Measurements from ENCODE around the gene FAF1.
"Not testable (repeated sequence)": the region's sequence is repeated elsewhere in the genome, so short reads cannot be mapped to it uniquely, and the experiment has no call there.

FAF1 gene

DNA sequence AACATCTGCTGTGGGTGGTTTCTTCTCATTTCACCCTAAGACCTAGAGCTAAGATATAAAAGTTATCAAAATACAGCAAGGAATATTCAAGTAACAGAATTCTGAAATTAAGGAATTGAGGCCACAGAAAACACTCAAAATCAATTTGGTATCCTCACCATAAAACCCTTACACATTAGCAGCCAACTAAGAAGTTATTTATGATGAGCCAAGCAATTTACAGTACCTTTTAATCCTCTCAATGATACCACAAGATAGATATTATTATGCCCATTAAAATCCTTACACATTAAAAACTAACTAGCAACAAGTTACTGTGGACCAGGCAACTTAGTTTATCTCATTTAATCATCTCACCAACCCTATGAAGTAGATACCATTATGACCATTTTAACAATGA lies 81.6 kb downstream of the FAF1 start:
- DNase-seq (ENCODE audit: low read depth), result no peak
- TF ChIP-seq, protein P1, sequence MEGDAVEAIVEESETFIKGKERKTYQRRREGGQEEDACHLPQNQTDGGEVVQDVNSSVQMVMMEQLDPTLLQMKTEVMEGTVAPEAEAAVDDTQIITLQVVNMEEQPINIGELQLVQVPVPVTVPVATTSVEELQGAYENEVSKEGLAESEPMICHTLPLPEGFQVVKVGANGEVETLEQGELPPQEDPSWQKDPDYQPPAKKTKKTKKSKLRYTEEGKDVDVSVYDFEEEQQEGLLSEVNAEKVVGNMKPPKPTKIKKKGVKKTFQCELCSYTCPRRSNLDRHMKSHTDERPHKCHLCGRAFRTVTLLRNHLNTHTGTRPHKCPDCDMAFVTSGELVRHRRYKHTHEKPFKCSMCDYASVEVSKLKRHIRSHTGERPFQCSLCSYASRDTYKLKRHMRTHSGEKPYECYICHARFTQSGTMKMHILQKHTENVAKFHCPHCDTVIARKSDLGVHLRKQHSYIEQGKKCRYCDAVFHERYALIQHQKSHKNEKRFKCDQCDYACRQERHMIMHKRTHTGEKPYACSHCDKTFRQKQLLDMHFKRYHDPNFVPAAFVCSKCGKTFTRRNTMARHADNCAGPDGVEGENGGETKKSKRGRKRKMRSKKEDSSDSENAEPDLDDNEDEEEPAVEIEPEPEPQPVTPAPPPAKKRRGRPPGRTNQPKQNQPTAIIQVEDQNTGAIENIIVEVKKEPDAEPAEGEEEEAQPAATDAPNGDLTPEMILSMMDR (conservative IDR thresholded peaks at IDR 0.05; ENCODE audit: low read length), result no peak
- no peak overlapping the region for H3K4me3 ChIP-seq (ENCODE audit: low read length)

DNA sequence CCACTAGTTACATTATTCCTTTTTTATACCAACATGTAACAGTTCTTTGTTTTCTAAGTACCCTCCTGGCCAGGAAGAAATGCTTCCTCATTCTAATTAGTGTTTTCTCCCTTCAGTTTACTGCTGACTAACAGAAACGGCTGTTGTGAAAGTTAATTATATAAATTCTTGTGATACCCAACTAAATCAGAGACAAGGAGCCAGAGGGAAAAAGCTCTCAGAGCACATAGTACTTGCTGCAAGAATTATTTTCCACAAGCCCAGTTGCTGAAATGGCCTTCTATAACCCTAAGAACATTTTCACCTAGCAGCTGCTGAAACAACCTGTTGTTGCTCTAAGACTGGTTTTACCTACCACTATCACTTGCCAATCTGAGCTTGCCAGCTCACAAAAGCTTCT lies 82.4 kb downstream of the FAF1 start:
- no peak overlapping the region for H3K4me3 ChIP-seq (ENCODE audit: low read length)
- TF ChIP-seq, protein P1 (conservative IDR thresholded peaks at IDR 0.05; ENCODE audit: low read length), result no peak
- peak; percentile 9 for DNase-seq (ENCODE audit: low read depth)

DNA sequence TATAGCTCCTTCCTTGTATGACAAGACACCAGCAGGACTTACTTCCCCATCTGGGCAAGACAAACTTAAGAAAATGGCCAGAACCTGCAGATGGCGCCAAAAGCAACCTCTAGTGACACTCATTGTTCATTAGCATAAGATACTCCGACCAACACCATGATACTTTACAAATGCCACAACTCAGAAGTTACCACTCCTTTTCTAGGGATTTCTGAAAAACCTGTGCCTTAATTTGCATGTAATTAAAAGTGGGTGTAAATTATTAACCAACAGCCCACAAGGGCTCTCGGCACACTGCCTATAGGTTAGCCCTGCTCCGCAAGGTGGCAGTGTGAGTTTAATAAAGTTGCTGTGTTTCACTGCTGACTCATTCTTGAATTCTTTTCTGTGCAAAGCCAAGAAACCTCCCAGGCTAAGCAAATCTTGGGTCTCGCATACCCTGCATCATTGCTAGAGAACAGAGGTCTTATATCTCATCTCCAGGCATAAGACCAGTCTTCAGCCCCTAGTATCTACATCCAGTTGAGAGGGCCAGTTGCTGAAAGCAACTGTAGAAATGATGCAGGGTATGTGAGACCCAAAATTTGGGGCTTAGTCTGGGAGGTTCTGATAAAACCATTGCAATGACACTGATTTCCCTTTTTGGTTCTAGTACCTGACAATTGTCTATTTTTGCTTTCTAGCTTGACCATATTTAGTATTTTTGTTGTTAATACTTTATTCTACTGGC lies 86.4 kb downstream of the FAF1 start:
- peak; percentile 54 for DNase-seq (ENCODE audit: low read depth)
- TF ChIP-seq, protein P1 (conservative IDR thresholded peaks at IDR 0.05; ENCODE audit: low read length), result peak; percentile 65
- peak overlapping the region; percentile 36 for H3K4me3 ChIP-seq (ENCODE audit: low read length)

DNA sequence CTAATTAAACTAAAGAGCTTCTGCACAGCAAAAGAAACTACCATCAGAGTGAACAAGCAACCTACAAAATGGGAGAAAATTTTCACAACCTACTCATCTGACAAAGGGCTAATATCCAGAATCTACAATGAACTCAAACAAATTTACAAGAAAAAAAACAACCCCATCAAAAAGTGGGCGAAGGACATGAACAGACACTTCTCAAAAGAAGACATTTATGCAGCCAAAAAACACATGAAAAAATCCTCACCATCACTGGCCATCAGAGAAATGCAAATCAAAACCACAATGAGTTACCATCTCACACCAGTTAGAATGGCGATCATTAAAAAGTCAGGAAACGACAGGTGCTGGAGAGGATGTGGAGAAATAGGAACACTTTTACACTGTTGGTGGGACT lies 95.2 kb downstream of the FAF1 start:
- DNase-seq (ENCODE audit: low read depth); H3K4me3 ChIP-seq (ENCODE audit: low read length): not testable (repeated sequence)

DNA sequence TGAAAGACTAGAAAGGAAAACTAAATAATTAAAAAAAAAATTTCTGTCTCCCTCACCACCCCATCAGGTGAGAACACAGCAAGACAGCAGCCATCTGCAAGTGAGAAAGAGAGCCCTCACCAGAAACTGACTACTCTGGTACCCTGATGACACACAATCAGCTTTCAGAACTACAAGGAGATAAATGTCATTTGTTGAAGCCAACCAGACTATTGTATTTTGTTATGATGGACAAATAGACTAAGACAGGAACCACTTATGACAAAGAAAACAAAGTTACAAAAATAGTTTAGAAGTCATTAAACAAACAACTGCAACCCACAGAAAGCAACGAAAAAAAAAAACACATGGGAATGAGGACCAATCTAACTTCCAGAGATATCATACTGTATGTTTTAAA lies 98.3 kb downstream of the FAF1 start:
- TF ChIP-seq, protein P1 (conservative IDR thresholded peaks at IDR 0.05; ENCODE audit: low read length), result no peak
- no peak overlapping the region for H3K4me3 ChIP-seq (ENCODE audit: low read length)
- DNase-seq (ENCODE audit: low read depth), result no peak

DNA sequence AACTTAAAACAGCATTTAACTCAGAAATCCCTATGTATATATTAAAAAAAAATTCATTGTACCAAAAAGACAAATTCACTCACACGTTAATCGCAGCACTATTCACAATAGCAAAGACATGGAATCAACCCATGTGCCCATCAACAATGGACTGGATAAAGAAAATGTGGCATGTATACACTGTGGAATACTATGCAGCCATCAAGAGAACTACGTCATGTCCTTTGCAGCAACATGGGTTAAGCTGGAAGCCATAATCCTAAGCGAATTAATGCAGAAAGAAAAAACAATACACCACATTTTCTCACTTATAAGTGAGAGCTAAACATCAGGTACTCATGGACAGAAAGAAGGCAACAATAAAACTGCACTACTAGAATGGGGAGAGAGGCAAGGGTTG lies 99.4 kb downstream of the FAF1 start:
- TF ChIP-seq, protein P1 (conservative IDR thresholded peaks at IDR 0.05; ENCODE audit: low read length), result no peak

DNA sequence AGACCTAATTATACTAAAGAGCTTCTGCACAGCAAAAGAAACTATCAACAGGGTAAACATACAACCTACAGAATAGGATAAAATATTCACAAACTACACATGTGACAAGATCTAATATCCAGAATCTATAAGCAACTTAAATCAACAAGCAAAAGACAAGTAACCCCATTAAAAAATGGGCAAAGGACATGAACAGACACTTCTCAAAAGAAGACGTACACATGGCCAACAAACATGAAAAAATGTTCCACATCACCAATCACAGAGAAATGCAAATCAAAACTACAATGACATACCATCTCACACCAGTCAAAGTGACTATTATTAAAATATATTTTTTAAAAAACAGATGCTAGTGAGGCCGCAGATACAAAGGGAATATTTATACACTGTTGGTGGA lies 99.8 kb downstream of the FAF1 start:
- DNase-seq (ENCODE audit: low read depth), result no peak
- H3K4me3 ChIP-seq (ENCODE audit: low read length), result no peak overlapping the region
- TF ChIP-seq, protein P1 (conservative IDR thresholded peaks at IDR 0.05; ENCODE audit: low read length), result no peak

More for the DNA sequence above, 99.4 kb downstream of the FAF1 start:
- no peak overlapping the region for H3K4me3 ChIP-seq (ENCODE audit: low read length)
- no peak for DNase-seq (ENCODE audit: low read depth)
